Lung (tissue), 12 donors: ENCODE data around the gene SLAMF9. TPM values are rescaled to one million over a fixed set of nuclear protein-coding genes. Genes with fewer than 3 reads are reported as not detected.

Experiments used
- ATAC-seq: fragments of 200-7000 bp; cut with Tn5 transposase; one replicate; pipeline ENCODE4 v1.9.1; 2020; ENCODE audit warnings: moderate number of reproducible peaks; ENCODE audit not compliant: insufficient read depth, low FRiP score
- DNase-seq, 3 donors: peaks; one replicate each; pipeline ENCODE4 v3.0.0-alpha.2; 2013 to 2017
- H3K27ac ChIP-seq, 2 donors: one replicate each; pipeline ENCODE4 v1.5.1; 2013; ENCODE audit warnings: mild to moderate bottlenecking in 2 of 2, moderate library complexity in 2 of 2, control low read depth in 1 of 2, inconsistent platforms in 1 of 2, low read depth in 1 of 2, low read length in 1 of 2
- H3K27me3 ChIP-seq, 3 donors: one replicate each; pipeline ENCODE4 v1.5.1; 2013; ENCODE audit warnings: low read length in 2 of 3; ENCODE audit not compliant: control insufficient read depth in 3 of 3, insufficient read depth in 3 of 3
- H3K36me3 ChIP-seq, 4 donors: one replicate each; pipeline ENCODE4 v1.5.1; 2013; ENCODE audit warnings: low read length in 4 of 4, mild to moderate bottlenecking in 1 of 4, moderate library complexity in 1 of 4; ENCODE audit not compliant: control insufficient read depth in 4 of 4, insufficient read depth in 4 of 4
- H3K4me1 ChIP-seq, 5 donors: one replicate each; pipeline ENCODE4 v1.5.1; 2013; ENCODE audit warnings: low read length in 5 of 5, mild to moderate bottlenecking in 2 of 5, moderate library complexity in 1 of 5; ENCODE audit not compliant: control insufficient read depth in 5 of 5, insufficient read depth in 5 of 5
- H3K4me3 ChIP-seq: one replicate; pipeline ENCODE4 v1.5.1; 2013; ENCODE audit warnings: mild to moderate bottlenecking, control low read depth, moderate library complexity
- H3K9ac ChIP-seq, 2 donors: one replicate each; pipeline ENCODE4 v1.5.1; 2013; ENCODE audit warnings: low read length in 2 of 2, control low read depth in 1 of 2; ENCODE audit not compliant: insufficient read depth in 1 of 2
- H3K9me3 ChIP-seq, 4 donors: one replicate each; pipeline ENCODE4 v1.5.1; 2013; ENCODE audit warnings: low read length in 3 of 4, mild to moderate bottlenecking in 1 of 4, moderate library complexity in 1 of 4; ENCODE audit not compliant: control insufficient read depth in 4 of 4, insufficient read depth in 3 of 4
- WGBS, 2 donors: extraction: QIAGEN DNeasy Blood & Tissue Kit; methylation state at CpG; one replicate each; pipeline ENCODE4 v1.1.7; 2013; 5-methylcytosine and 5-hydroxymethylcytosine counted together
- polyA plus RNA-seq, 2 donors: library from polyadenylated mRNA; stranded (reverse); fragments of 200-250 nt; gene quantifications; one replicate each; pipeline ENCODE4 v1.2.1, GENCODE V29; 2013
- total RNA-seq, 2 donors: library from RNA; depleted of rRNA in 1 of 2; stranded (reverse); fragments of >200 nt in 1 of 2; gene quantifications; one replicate each; pipeline ENCODE4 v1.2.1, GENCODE V29; 2014 to 2021
- TF ChIP-seq, protein P1 (sequence below): IDR thresholded peaks from 2 replicates; pipeline ENCODE4 v1.5.1; 2012; ENCODE audit warnings: mild to moderate bottlenecking; ENCODE audit errors: control extremely low read depth, extremely low read depth
- donor health status: control.
- donor health status: control.
- donor health status: Bipolar disorder and iron deficiency.
- donor health status: healthy.
- donor health status: DM: yes; HTN: yes; CAD: no.

SLAMF9 gene
- total and polyA plus RNA-seq, 4 donors, result 0.37 to 0.74 (median 0.40) TPM

GRCh38 chr1:159929155-159930051 lies 24.6 kb downstream of the SLAMF9 start:
- H3K27me3 ChIP-seq, result no peaks in the 10 kb centered on the region
- TF ChIP-seq, protein P1, sequence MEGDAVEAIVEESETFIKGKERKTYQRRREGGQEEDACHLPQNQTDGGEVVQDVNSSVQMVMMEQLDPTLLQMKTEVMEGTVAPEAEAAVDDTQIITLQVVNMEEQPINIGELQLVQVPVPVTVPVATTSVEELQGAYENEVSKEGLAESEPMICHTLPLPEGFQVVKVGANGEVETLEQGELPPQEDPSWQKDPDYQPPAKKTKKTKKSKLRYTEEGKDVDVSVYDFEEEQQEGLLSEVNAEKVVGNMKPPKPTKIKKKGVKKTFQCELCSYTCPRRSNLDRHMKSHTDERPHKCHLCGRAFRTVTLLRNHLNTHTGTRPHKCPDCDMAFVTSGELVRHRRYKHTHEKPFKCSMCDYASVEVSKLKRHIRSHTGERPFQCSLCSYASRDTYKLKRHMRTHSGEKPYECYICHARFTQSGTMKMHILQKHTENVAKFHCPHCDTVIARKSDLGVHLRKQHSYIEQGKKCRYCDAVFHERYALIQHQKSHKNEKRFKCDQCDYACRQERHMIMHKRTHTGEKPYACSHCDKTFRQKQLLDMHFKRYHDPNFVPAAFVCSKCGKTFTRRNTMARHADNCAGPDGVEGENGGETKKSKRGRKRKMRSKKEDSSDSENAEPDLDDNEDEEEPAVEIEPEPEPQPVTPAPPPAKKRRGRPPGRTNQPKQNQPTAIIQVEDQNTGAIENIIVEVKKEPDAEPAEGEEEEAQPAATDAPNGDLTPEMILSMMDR, result no peak
- no peaks in the 10 kb centered on the region for H3K9me3 ChIP-seq
- DNase-seq (no peak), ATAC-seq (no peak)
- no peak overlapping the region for H3K9ac ChIP-seq
- H3K36me3 ChIP-seq, result peaks cover 0 to 6% (median 0%) of the 10 kb centered on the region in 4 donors
- 84 to 89% methylated on average over 48 of the region's 48 CpGs for WGBS, 2 donors
- H3K4me1 ChIP-seq, result peaks cover 0 to 14% (median 0%) of the 10 kb centered on the region in 5 donors
- no peak overlapping the region for H3K4me3 ChIP-seq
- H3K27ac ChIP-seq, result no peak overlapping the region

DNA sequence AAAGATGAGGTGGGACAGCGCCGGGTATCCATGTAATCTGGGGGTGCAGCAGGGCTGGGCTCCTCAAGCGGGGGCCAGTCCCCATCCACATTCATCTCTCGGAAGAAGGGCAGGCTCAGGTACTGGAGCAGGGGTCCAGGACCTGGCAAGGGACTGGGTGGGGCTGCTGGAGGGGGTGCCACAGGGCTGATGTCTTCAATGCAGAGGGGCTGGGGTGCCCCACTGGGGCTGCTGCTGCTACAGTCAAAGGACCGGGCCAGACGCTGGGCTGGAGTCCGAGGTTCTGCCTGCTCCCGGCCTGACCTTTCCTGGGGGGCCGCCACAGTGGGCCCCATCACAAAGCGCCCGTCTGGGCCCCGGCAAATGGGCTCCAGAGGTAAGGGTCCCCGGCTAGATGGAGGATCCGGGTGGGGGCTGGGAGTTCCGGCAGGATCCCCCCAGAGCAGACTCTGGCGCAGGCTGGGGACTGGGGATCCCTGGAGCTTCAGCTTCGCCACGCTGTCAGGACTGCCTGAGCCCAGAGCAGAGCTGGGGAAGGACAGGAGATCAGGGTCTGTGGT lies 25.5 kb downstream of the SLAMF9 start:
- Histone ChIP-seq H3K9me3 (no peaks in the 10 kb centered on the region), H3K9ac (no peak overlapping the region), H3K4me3 (no peak overlapping the region), H3K4me1 (peaks cover 0 to 20% (median 6%) of the 10 kb centered on the region in 5 donors), H3K27ac (no peak overlapping the region), H3K27me3 (no peaks in the 10 kb centered on the region), H3K36me3 (peaks cover 0 to 6% (median 0%) of the 10 kb centered on the region in 4 donors)
- 95 to 98% methylated on average over 17 to 18 of the region's 18 CpGs for WGBS, 2 donors
- no peak for ATAC-seq
- DNase-seq, result no peak
- TF ChIP-seq, protein P1, result no peak

DNA sequence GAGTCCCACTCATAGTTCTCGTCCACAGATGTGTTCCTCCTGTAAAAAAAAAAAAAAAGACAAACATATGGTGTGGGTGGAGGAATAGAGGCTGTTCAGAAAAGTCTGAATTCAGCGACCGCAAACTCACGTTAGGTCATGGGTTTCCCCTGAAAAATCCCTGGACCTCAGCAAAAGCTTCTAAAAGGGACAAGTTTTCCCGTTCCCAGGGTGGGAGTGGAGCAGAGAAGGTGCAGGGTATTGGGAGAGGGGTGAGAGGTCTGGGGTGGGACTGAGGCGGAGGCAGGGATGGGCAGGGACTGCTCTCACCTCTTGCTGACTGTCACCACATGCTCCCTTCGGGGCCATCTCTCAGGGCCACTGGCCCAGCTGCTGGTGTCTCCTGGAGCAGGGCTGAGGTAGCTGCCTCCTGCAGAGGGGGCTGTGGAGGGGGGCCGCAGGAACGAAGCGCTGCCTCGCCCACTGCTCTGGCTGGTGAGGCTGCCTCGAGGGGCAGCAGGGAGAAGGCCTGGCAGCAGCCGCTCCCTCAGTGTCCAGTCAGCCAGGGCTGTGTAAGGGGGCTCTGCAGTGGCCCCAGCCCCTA lies 26.1 kb downstream of the SLAMF9 start:
- no peaks in the 10 kb centered on the region for H3K9me3 ChIP-seq
- no peak overlapping the region for H3K27ac ChIP-seq
- no peak for DNase-seq
- H3K4me1 ChIP-seq, result peaks cover 0 to 27% (median 7%) of the 10 kb centered on the region in 5 donors
- whole genome bisulfite sequencing, 2 donors, result 84 to 90% methylated on average over 13 of the region's 13 CpGs
- ATAC-seq, result no peak
- H3K27me3 ChIP-seq, result no peaks in the 10 kb centered on the region
- TF ChIP-seq, protein P1, result no peak
- H3K9ac ChIP-seq, result no peak overlapping the region
- H3K4me3 ChIP-seq, result no peak overlapping the region
- H3K36me3 ChIP-seq, result peaks cover 0 to 6% (median 0%) of the 10 kb centered on the region in 4 donors
